Neural progenitor cell (in vitro differentiated cells): ENCODE measurements around the gene KLF16. TPM values are rescaled to one million over a fixed set of nuclear protein-coding genes. Genes with fewer than 3 reads are reported as not detected.

Experiments
- DNase-seq: peaks from one replicate; pipeline ENCODE4 v3.0.0-alpha.2; 2016; ENCODE audit warnings: low spot score
- H2AFZ ChIP-seq: fragments of 200-600 bp; sonication (generic); replicated peaks from 2 replicates; pipeline ENCODE4 v1.6.1; 2016; ENCODE audit warnings: antibody characterized with exemption
- H3F3A ChIP-seq: fragments of 200-600 bp; sonication (generic); 2 replicates; pipeline ENCODE4 v1.6.1; 2016; ENCODE audit warnings: antibody characterized with exemption, low read depth
- H3K27ac ChIP-seq: fragments of 200-600 bp; sonication (generic); 2 replicates; pipeline ENCODE4 v1.5.1; 2016; ENCODE audit warnings: mild to moderate bottlenecking
- H3K27me3 ChIP-seq: fragments of 200-600 bp; sonication (generic); 2 replicates; pipeline ENCODE4 v1.6.1; 2016; ENCODE audit warnings: mild to moderate bottlenecking, moderate library complexity
- H3K36me3 ChIP-seq: fragments of 200-600 bp; sonication (generic); 2 replicates; pipeline ENCODE4 v1.5.1; 2016
- H3K4me1 ChIP-seq: fragments of 200-600 bp; sonication (generic); 2 replicates; pipeline ENCODE4 v1.6.1; 2016; ENCODE audit warnings: mixed run types
- H3K4me2 ChIP-seq: fragments of 200-600 bp; sonication (generic); 2 replicates; pipeline ENCODE4 v1.6.1; 2016
- H3K4me3 ChIP-seq: fragments of 200-600 bp; sonication (generic); 2 replicates; pipeline ENCODE4 v1.5.1; 2016
- H3K79me2 ChIP-seq: fragments of 200-600 bp; sonication (generic); 2 replicates; pipeline ENCODE4 v1.6.1; 2016; ENCODE audit warnings: low read depth
- H3K9ac ChIP-seq: fragments of 200-600 bp; sonication (generic); 2 replicates; pipeline ENCODE4 v1.6.1; 2016
- H3K9me3 ChIP-seq: fragments of 200-600 bp; sonication (generic); 2 replicates; pipeline ENCODE4 v1.5.1; 2016; ENCODE audit warnings: low read depth
- H4K20me1 ChIP-seq: fragments of 200-600 bp; sonication (generic); 2 replicates; pipeline ENCODE4 v1.6.1; 2016; ENCODE audit warnings: low read depth
- H3K27ac Mint-ChIP-seq: 3 replicates; pipeline ENCODE4 v1.8.0; 2021; ENCODE audit warnings: mixed read lengths
- H3K27me3 Mint-ChIP-seq: 2 replicates; pipeline ENCODE4 v1.8.0; 2022; ENCODE audit warnings: low read depth, mild to moderate bottlenecking, inconsistent platforms, moderate library complexity, mixed read lengths; ENCODE audit not compliant: insufficient read depth
- H3K36me3 Mint-ChIP-seq: 3 replicates; pipeline ENCODE4 v1.8.0; 2021; ENCODE audit warnings: mixed read lengths
- H3K4me1 Mint-ChIP-seq: 3 replicates; pipeline ENCODE4 v1.8.0; 2021; ENCODE audit warnings: mixed read lengths
- H3K4me3 Mint-ChIP-seq: 3 replicates; pipeline ENCODE4 v1.8.0; 2021; ENCODE audit warnings: mild to moderate bottlenecking, moderate library complexity, mixed read lengths
- H3K9me3 Mint-ChIP-seq: 3 replicates; pipeline ENCODE4 v1.8.0; 2020; ENCODE audit warnings: mixed read lengths
- CTCF ChIP-seq: fragments of 200-600 bp; sonication (generic); IDR thresholded peaks from 2 replicates; pipeline ENCODE4 v1.5.1; 2017; ENCODE audit warnings: antibody characterized with exemption, mild to moderate bottlenecking
- EZH2 ChIP-seq: fragments of 200-600 bp; sonication (generic); IDR thresholded peaks from 2 replicates; pipeline ENCODE4 v1.6.1; 2017; ENCODE audit warnings: antibody characterized with exemption, mild to moderate bottlenecking, moderate library complexity
- EZH2phosphoT487 ChIP-seq: fragments of 200-600 bp; sonication (generic); IDR thresholded peaks from 2 replicates; pipeline ENCODE4 v1.6.1; 2017; ENCODE audit warnings: antibody characterized with exemption
- total RNA-seq: library from RNA; depleted of rRNA; stranded (reverse); fragments of >200 nt; gene quantifications from 2 replicates; pipeline ENCODE4 v1.2.3, GENCODE V29; 2015; ENCODE audit warnings: low replicate concordance

The KLF16 gene
- total RNA-seq, 1 donor from 2014 or later, result 1.0 TPM

GRCh38 chr19:1826557-1827521 is 36.5 kb downstream of the KLF16 start:
- Histone ChIP-seq H3K4me2 (no peak overlapping the region), H4K20me1 (peaks cover 29% of the 10 kb centered on the region), H3K9me3 (no peaks in the 10 kb centered on the region), H3K4me1 (peaks cover 14% of the 10 kb centered on the region), H3K27me3 (no peaks in the 10 kb centered on the region), H3F3A (peaks cover 4% of the 10 kb centered on the region), H3K36me3 (no peaks in the 10 kb centered on the region), H3K9ac (no peak overlapping the region), H2AFZ (no peak overlapping the region), H3K4me3 (no peak overlapping the region), H3K79me2 (peaks cover 15% of the 10 kb centered on the region), H3K27ac (peak overlapping the region; percentile 79)
- TF ChIP-seq CTCF (no peak), EZH2phosphoT487 (no peak)
- Mint-ChIP-seq H3K36me3 (peaks cover 5% of the 10 kb centered on the region), H3K27me3 (peaks cover 3% of the 10 kb centered on the region), H3K4me1 (peaks cover 1% of the 10 kb centered on the region), H3K27ac (no peak overlapping the region), H3K4me3 (no peak overlapping the region), H3K9me3 (no peaks in the 10 kb centered on the region)
- DNase-seq, result peak; percentile 37

GRCh38 chr19:1825909-1826556 is 37.3 kb downstream of the KLF16 start:
- Mint-ChIP-seq H3K9me3 (no peaks in the 10 kb centered on the region), H3K27ac (no peak overlapping the region), H3K27me3 (peaks cover 3% of the 10 kb centered on the region), H3K4me3 (no peak overlapping the region), H3K36me3 (peaks cover 5% of the 10 kb centered on the region), H3K4me1 (no peaks in the 10 kb centered on the region)
- no peak for TF ChIP-seq EZH2
- TF ChIP-seq CTCF, result peak; percentile 96
- no peak overlapping the region for H3K4me2 ChIP-seq
- H3K4me1 ChIP-seq, result peaks cover 14% of the 10 kb centered on the region
- peaks cover 4% of the 10 kb centered on the region for H3F3A ChIP-seq
- no peak overlapping the region for H3K4me3 ChIP-seq
- H3K79me2 ChIP-seq, result peaks cover 14% of the 10 kb centered on the region
- H3K9me3 ChIP-seq, result no peaks in the 10 kb centered on the region
- H3K27me3 ChIP-seq, result no peaks in the 10 kb centered on the region
- DNase-seq, result peak; percentile 89
- H4K20me1 ChIP-seq, result peaks cover 28% of the 10 kb centered on the region
- H3K27ac ChIP-seq, result no peak overlapping the region
- no peak overlapping the region for H3K9ac ChIP-seq
- H2AFZ ChIP-seq, result no peak overlapping the region
- no peaks in the 10 kb centered on the region for H3K36me3 ChIP-seq

DNA sequence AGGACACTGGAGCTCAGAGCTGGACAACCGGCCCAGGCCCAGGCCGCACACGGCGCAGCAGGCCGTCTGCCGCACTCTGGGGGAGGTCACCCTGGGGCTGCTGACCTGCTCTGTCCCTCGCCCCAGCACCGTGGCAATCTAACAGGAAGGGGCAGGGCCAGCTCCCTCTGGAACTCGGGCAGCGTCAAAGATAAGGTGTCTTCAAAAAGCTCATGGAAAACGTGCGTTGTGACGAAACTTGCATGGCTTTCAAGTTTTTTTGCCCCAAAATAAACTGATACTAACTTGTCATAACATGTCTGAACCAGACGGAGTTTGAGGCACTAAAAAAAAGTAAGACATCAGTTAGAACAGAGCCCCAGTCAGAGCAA is 39.1 kb downstream of the KLF16 start:
- Mint-ChIP-seq H3K36me3 (peaks cover 9% of the 10 kb centered on the region), H3K27ac (no peak overlapping the region), H3K27me3 (peaks cover 3% of the 10 kb centered on the region), H3K4me1 (no peaks in the 10 kb centered on the region), H3K4me3 (no peak overlapping the region), H3K9me3 (no peaks in the 10 kb centered on the region)
- no peaks in the 10 kb centered on the region for H3K27me3 ChIP-seq
- H3K36me3 ChIP-seq, result no peaks in the 10 kb centered on the region
- H3K9me3 ChIP-seq, result no peaks in the 10 kb centered on the region
- no peak overlapping the region for H2AFZ ChIP-seq
- H3K4me2 ChIP-seq, result no peak overlapping the region
- H3K79me2 ChIP-seq, result no peaks in the 10 kb centered on the region
- no peak for TF ChIP-seq EZH2
- no peak for TF ChIP-seq EZH2phosphoT487
- no peak for TF ChIP-seq CTCF
- H3K4me1 ChIP-seq, result peaks cover 14% of the 10 kb centered on the region
- peaks cover 4% of the 10 kb centered on the region for H3F3A ChIP-seq
- no peak overlapping the region for H3K9ac ChIP-seq
- no peak for DNase-seq
- peaks cover 28% of the 10 kb centered on the region for H4K20me1 ChIP-seq
- H3K4me3 ChIP-seq, result no peak overlapping the region
- H3K27ac ChIP-seq, result no peak overlapping the region
